NCI-H345 treated with DMSO at 0.1 percent for 48 hours (cell line): ENCODE results near the gene TNIK.

Experiments used
- DNase-seq: peaks from one replicate; lab custom pipeline; 2025; ENCODE audit not compliant: unreplicated experiment; lab: John Stamatoyannopoulos, UW

TNIK gene

GRCh38 chr3:171236265-171237008, 223.8 kb downstream of the TNIK start:
- DNase-seq: no peak

GRCh38 chr3:171234298-171235010, 225.8 kb downstream of the TNIK start:
- no peak for DNase-seq

- no peak for DNase-seq
These were observed 228.8 kb downstream of the TNIK start for GRCh38 chr3:171231361-171231760.

- no peak for DNase-seq
These were observed 229.3 kb downstream of the TNIK start for GRCh38 chr3:171230865-171231264.

GRCh38 chr3:171229173-171229572, 231.0 kb downstream of the TNIK start:
- no peak for DNase-seq

GRCh38 chr3:171228240-171228639, 232.0 kb downstream of the TNIK start:
- DNase-seq: no peak

- no peak for DNase-seq
These were observed 232.4 kb downstream of the TNIK start for GRCh38 chr3:171227828-171228227.

GRCh38 chr3:171227359-171227758, 232.8 kb downstream of the TNIK start:
- no peak for DNase-seq

GRCh38 chr3:171226794-171227193, 233.4 kb downstream of the TNIK start:
- DNase-seq: no peak

- DNase-seq: no peak
These were observed 234.5 kb downstream of the TNIK start for GRCh38 chr3:171225708-171226107.

GRCh38 chr3:171225165-171225564, 235.0 kb downstream of the TNIK start:
- no peak for DNase-seq

GRCh38 chr3:171223396-171223795, 236.8 kb downstream of the TNIK start:
- DNase-seq: no peak

- DNase-seq: no peak
These were observed 237.2 kb downstream of the TNIK start for GRCh38 chr3:171222995-171223394.

GRCh38 chr3:171221597-171221996, 238.6 kb downstream of the TNIK start:
- no peak for DNase-seq

- no peak for DNase-seq
These were observed 239.1 kb downstream of the TNIK start for GRCh38 chr3:171221104-171221503.

- no peak for DNase-seq
These were observed 240.9 kb downstream of the TNIK start for GRCh38 chr3:171219258-171219657.

- no peak for DNase-seq
These were observed 242.1 kb downstream of the TNIK start for GRCh38 chr3:171218069-171218468.

GRCh38 chr3:171213907-171214306, 246.3 kb downstream of the TNIK start:
- no peak for DNase-seq

- DNase-seq: no peak
These were observed 247.0 kb downstream of the TNIK start for GRCh38 chr3:171213178-171213577.

- DNase-seq: no peak
These were observed 247.6 kb downstream of the TNIK start for GRCh38 chr3:171212648-171213047.

GRCh38 chr3:171206283-171206682, 253.9 kb downstream of the TNIK start:
- no peak for DNase-seq

- DNase-seq: no peak
These were observed 255.3 kb downstream of the TNIK start for GRCh38 chr3:171204942-171205341.

- DNase-seq: no peak
These were observed 258.4 kb downstream of the TNIK start for GRCh38 chr3:171201825-171202224.
